HEK293 (cell line): ENCODE data around the gene SLC39A7.

Experiments used
- CTCF ChIA-PET: fragments of 350-600 bp; formaldehyde crosslinking; extraction: SDS; loops from one replicate; lab custom pipeline; 2021; ENCODE audit warnings: antibody characterized with exemption; lab: Yijun Ruan, JAX
- POLR2A ChIA-PET: fragments of 300-600 bp; formaldehyde crosslinking; extraction: SDS; loops from one replicate; lab custom pipeline; 2020; ENCODE audit warnings: antibody characterized with exemption, inconsistent platforms; lab: Yijun Ruan, JAX
- H3K27ac ChIP-seq: fragments of 200-500 bp; sonication (Bioruptor generic); 2 replicates; pipeline ENCODE4 v1.5.1; 2014; ENCODE audit warnings: low read depth, low read length, control low read depth, inconsistent platforms; ENCODE audit errors: extremely low read depth
- H3K36me3 ChIP-seq, 2 experiments: fragments of 200-500 bp in 1 of 2; sonication (Bioruptor generic) in 1 of 2; 1 replicate in 1 of 2; 2 replicates in 1 of 2; pipeline ENCODE4 v1.5.1; 2014 to 2017; ENCODE audit warnings: inconsistent platforms in 2 of 2, low read length in 2 of 2; ENCODE audit not compliant: control insufficient read depth in 2 of 2, insufficient read depth in 1 of 2
- H3K4me1 ChIP-seq: fragments of 200-500 bp; sonication (Bioruptor generic); 2 replicates; pipeline ENCODE4 v1.5.1; 2014; ENCODE audit warnings: mild to moderate bottlenecking, low read length, inconsistent platforms; ENCODE audit not compliant: control insufficient read depth, insufficient read depth
- H3K4me3 ChIP-seq: 2 replicates; pipeline ENCODE4 v1.5.1; 2011; ENCODE audit warnings: low read depth, mild to moderate bottlenecking, control low read depth, low read length, moderate library complexity
- H3K9me3 ChIP-seq: fragments of 200-500 bp; sonication (Bioruptor generic); 2 replicates; pipeline ENCODE4 v1.5.1; 2014; ENCODE audit warnings: low read depth, low read length, inconsistent platforms; ENCODE audit not compliant: control insufficient read depth, insufficient read depth
- AEBP2 ChIP-seq: fragments of 450-650 bp; formaldehyde crosslinking; IDR thresholded peaks from 2 replicates; pipeline ENCODE4 v1.5.1; 2016; ENCODE audit warnings: missing biosample characterization, missing genetic modification characterization, borderline replicate concordance
- BCL11A ChIP-seq: fragments of 450-650 bp; formaldehyde crosslinking; IDR thresholded peaks from 2 replicates; pipeline ENCODE4 v1.5.1; 2016; ENCODE audit warnings: low read depth, missing biosample characterization, missing genetic modification characterization
- EGR2 ChIP-seq: fragments of 450-650 bp; formaldehyde crosslinking; IDR thresholded peaks from 2 replicates; pipeline ENCODE4 v1.5.1; 2016; ENCODE audit warnings: low read depth, missing biosample characterization, missing genetic modification characterization
- GLIS2 ChIP-seq: fragments of 450-650 bp; formaldehyde crosslinking; IDR thresholded peaks from 2 replicates; pipeline ENCODE4 v1.5.1; 2016; ENCODE audit warnings: missing biosample characterization, missing genetic modification characterization
- PATZ1 ChIP-seq: fragments of 450-650 bp; formaldehyde crosslinking; IDR thresholded peaks from 2 replicates; pipeline ENCODE4 v1.5.1; 2016; ENCODE audit warnings: missing biosample characterization, missing genetic modification characterization
- PRDM4 ChIP-seq: fragments of 450-650 bp; formaldehyde crosslinking; IDR thresholded peaks from 2 replicates; pipeline ENCODE4 v1.5.1; 2017; ENCODE audit warnings: missing biosample characterization, missing genetic modification characterization
- ZFP69B ChIP-seq: fragments of 450-650 bp; formaldehyde crosslinking; IDR thresholded peaks from 2 replicates; pipeline ENCODE4 v1.5.1; 2016; ENCODE audit warnings: missing biosample characterization, missing genetic modification characterization
- ZNF10 ChIP-seq: fragments of 450-650 bp; formaldehyde crosslinking; IDR thresholded peaks from 2 replicates; pipeline ENCODE4 v1.5.1; 2017; ENCODE audit warnings: missing biosample characterization, missing genetic modification characterization
- ZNF175 ChIP-seq: fragments of 450-650 bp; formaldehyde crosslinking; IDR thresholded peaks from 2 replicates; pipeline ENCODE4 v1.5.1; 2016; ENCODE audit warnings: missing biosample characterization, missing genetic modification characterization
- ZNF2 ChIP-seq: fragments of 450-650 bp; formaldehyde crosslinking; IDR thresholded peaks from 2 replicates; pipeline ENCODE4 v1.5.1; 2016; ENCODE audit warnings: missing biosample characterization, missing genetic modification characterization
- ZNF449 ChIP-seq: fragments of 450-650 bp; formaldehyde crosslinking; IDR thresholded peaks from 2 replicates; pipeline ENCODE4 v1.5.1; 2017; ENCODE audit warnings: missing biosample characterization, mild to moderate bottlenecking, missing genetic modification characterization, moderate library complexity
- ZNF639 ChIP-seq: fragments of 450-650 bp; formaldehyde crosslinking; IDR thresholded peaks from 2 replicates; pipeline ENCODE4 v1.5.1; 2016; ENCODE audit warnings: missing biosample characterization, missing genetic modification characterization
- ZNF692 ChIP-seq: fragments of 450-650 bp; formaldehyde crosslinking; IDR thresholded peaks from 2 replicates; pipeline ENCODE4 v1.5.1; 2016; ENCODE audit warnings: missing biosample characterization, missing genetic modification characterization
- ZNF704 ChIP-seq: fragments of 450-650 bp; formaldehyde crosslinking; IDR thresholded peaks from 2 replicates; pipeline ENCODE4 v1.5.1; 2016; ENCODE audit warnings: missing biosample characterization, missing genetic modification characterization
- ZSCAN30 ChIP-seq: fragments of 450-650 bp; IDR thresholded peaks from 2 replicates; pipeline ENCODE4 v1.5.1; 2018; ENCODE audit warnings: missing biosample characterization, mild to moderate bottlenecking, missing genetic modification characterization, moderate library complexity
- ZSCAN4 ChIP-seq: fragments of 450-650 bp; formaldehyde crosslinking; IDR thresholded peaks from 2 replicates; pipeline ENCODE4 v1.5.1; 2017; ENCODE audit warnings: missing biosample characterization, missing genetic modification characterization

SLC39A7 gene

GRCh38 chr6:33248932-33249731 is 48.5 kb downstream of the SLC39A7 start (continued):
- TF ChIP-seq PRDM4 (tag by site-specific recombination) (peak; percentile 28; the same call in 1 of the 2 replicates), ZNF449 (tag by site-specific recombination) (no peak), PATZ1 (tag by site-specific recombination) (peak; percentile 53; the same call in 1 of the 2 replicates), BCL11A (tag by site-specific recombination) (peak; percentile 74; the same call in 1 of the 2 replicates), EGR2 (peak; percentile 65; the same call in 1 of the 2 replicates), ZNF692 (tag by site-specific recombination) (0 out of 2 replicates have a peak, but pooled peaks have one; percentile 10), ZNF704 (tag by site-specific recombination) (no peak), ZNF639 (tag by site-specific recombination) (0 out of 2 replicates have a peak, but pooled peaks have one; percentile 22)

- Histone ChIP-seq H3K4me1 (peaks cover 12% of the 10 kb centered on the region), H3K36me3 (peaks cover 14 to 20% of the 10 kb centered on the region in 2 experiments; a peak in 2 of 3 replicates), H3K27ac (peak overlapping the region; percentile 81), H3K9me3 (no peaks in the 10 kb centered on the region), H3K4me3 (peak overlapping the region; percentile 62)
- CTCF ChIA-PET: interaction anchor here (0.6 to 6.1 kb wide), 20 partner anchors 10 to 411 kb away, joined by 3 to 76 read pairs (median 12); partner anchors contain the start of genes HSD17B8, RING1, RPS18 and TAP2
- POLR2A ChIA-PET: interaction anchor here (0.6 to 4.8 kb wide), 25 partner anchors 10 to 355 kb away, joined by 3 to 65 read pairs (median 5); partner anchors contain the start of genes B3GALT4, HSD17B8, PFDN6 and RGL2
- TF ChIP-seq ZFP69B (tag by site-specific recombination): 0 out of 2 replicates have a peak, but pooled peaks have one; percentile 36
- TF ChIP-seq ZNF175: no peak
- TF ChIP-seq ZSCAN30 (tag by site-specific recombination): 0 out of 2 replicates have a peak, but pooled peaks have one; percentile 13
- no peak for TF ChIP-seq ZNF10 (tag by site-specific recombination)
- no peak for TF ChIP-seq AEBP2 (tag by site-specific recombination)
- peak; percentile 39; the same call in 1 of the 2 replicates for TF ChIP-seq ZNF2 (tag by site-specific recombination)
- peak; percentile 15; the same call in 1 of the 2 replicates for TF ChIP-seq GLIS2 (tag by site-specific recombination)
- TF ChIP-seq ZSCAN4 (tag by site-specific recombination): no peak
Observed at GRCh38 chr6:33249732-33250630, 49.3 kb downstream of the SLC39A7 start.
